Measurements from ENCODE around the gene ARL13A.
"Not testable (repeated sequence)": the region's sequence is repeated elsewhere in the genome, so short reads cannot be mapped to it uniquely, and the experiment has no call there.

Gene ARL13A

GRCh38 chrX:100994352-100995281 is 25.1 kb downstream of the ARL13A start:
- DNase-seq = no peak

GRCh38 chrX:100995469-100995868 is 26.0 kb downstream of the ARL13A start:
- peak; percentile 0 for DNase-seq

- no peak for DNase-seq
Observed at GRCh38 chrX:100999451-100999850, 29.9 kb downstream of the ARL13A start.

- no peak for DNase-seq
Observed at GRCh38 chrX:101009090-101009489, 39.6 kb downstream of the ARL13A start.

GRCh38 chrX:101012031-101012430 is 42.5 kb downstream of the ARL13A start:
- not testable (repeated sequence) for DNase-seq

GRCh38 chrX:101022020-101022419 is 52.5 kb downstream of the ARL13A start:
- DNase-seq = no peak

- DNase-seq = no peak
Observed at GRCh38 chrX:101025126-101025525, 55.6 kb downstream of the ARL13A start.

- no peak for DNase-seq
Observed at GRCh38 chrX:101028562-101028961, 59.1 kb downstream of the ARL13A start.

- no peak for DNase-seq
Observed at GRCh38 chrX:101029665-101030064, 60.2 kb downstream of the ARL13A start.

- DNase-seq = no peak
Observed at GRCh38 chrX:101037231-101037630, 67.7 kb downstream of the ARL13A start.

GRCh38 chrX:101040197-101040596 is 70.7 kb downstream of the ARL13A start:
- no peak for DNase-seq

All from activated T-cell treated with anti-CD3 and anti-CD28 coated beads for 4 hours (primary cell).